Measurements from ENCODE around the gene PFDN1. TPM values are rescaled to one million over a fixed set of nuclear protein-coding genes. Genes with fewer than 3 reads are reported as not detected.

The PFDN1 gene
- total RNA-seq, 1 experiment from 2014 or later, result 48.9 TPM

- no peaks in the 10 kb centered on the region for H3K9me3 ChIP-seq (ENCODE audit: control insufficient read depth in 1 of 2, insufficient read depth in 1 of 2, low read depth in 1 of 2, low read length in 2 of 2)
- intact Hi-C loops (cut with micrococcal nuclease), result no loop called here
- no peaks in the 10 kb centered on the region for H3K27me3 ChIP-seq (ENCODE audit: insufficient read depth, low read length)
- RAD21 ChIA-PET (ENCODE audit: low non-redundant PET in 1 of 2, low total read pairs in 2 of 2, uncharacterized antibody in 2 of 2, unreplicated experiment in 2 of 2), result no interaction called here
- no peak overlapping the region for H3K27ac ChIP-seq (ENCODE audit: low read depth, low read length)
- no peak overlapping the region for H3K4me3 ChIP-seq (replicated peaks in 1 of 2; ENCODE audit: low read depth in 1 of 2, low read length in 2 of 2)
- no peak overlapping the region for H3K9ac ChIP-seq (ENCODE audit: low read length)
- no peaks in the 10 kb centered on the region; the same call in 1 of the 2 replicates for H3K79me2 ChIP-seq (ENCODE audit: insufficient read depth, low read length)
- H3K9me2 ChIP-seq (ENCODE audit: insufficient read depth), result no peaks in the 10 kb centered on the region
- no peaks in the 10 kb centered on the region for H3K36me3 ChIP-seq (ENCODE audit: control insufficient read depth in 1 of 2, insufficient read depth in 2 of 2, low read length in 2 of 2)
- no peak overlapping the region for H2AFZ ChIP-seq (ENCODE audit: low read depth, low read length, poor library complexity, severe bottlenecking)
- no TSS peak for BruUV-seq (replicated peaks)
- ATAC-seq (no peak), DNase-seq (ENCODE audit: low read depth, low spot score) (no peak)
- H3K4me1 ChIP-seq (ENCODE audit: control insufficient read depth in 1 of 2, insufficient read depth in 2 of 2, low read length in 2 of 2), result no peaks in the 10 kb centered on the region
- POLR2A ChIA-PET, result no interaction called here
- H3K4me2 ChIP-seq (ENCODE audit: low read length), result no peak overlapping the region
- H4K20me1 ChIP-seq (ENCODE audit: insufficient read depth), result no peaks in the 10 kb centered on the region
- TF ChIP-seq ATF3 (IDR thresholded peaks at IDR 0.05) (no peak), POLR2A (IDR thresholded peaks at IDR 0.05; ENCODE audit: borderline replicate concordance, extremely low read depth, insufficient read depth, insufficient read length) (no peak), ZFX (IDR thresholded peaks at IDR 0.05) (no peak), EGR1 (IDR thresholded peaks at IDR 0.05; ENCODE audit: low read depth) (no peak), CEBPB (IDR thresholded peaks at IDR 0.05; ENCODE audit: low read depth) (no peak), EZH2phosphoT487 (IDR thresholded peaks at IDR 0.05; ENCODE audit: borderline replicate concordance) (no peak), REST (IDR thresholded peaks at IDR 0.05; ENCODE audit: low read depth) (no peak), ZBTB33 (IDR thresholded peaks at IDR 0.05; ENCODE audit: extremely low read depth, insufficient replicate concordance, low read length) (no peak), JUND (IDR thresholded peaks at IDR 0.05) (no peak), RAD21 (IDR thresholded peaks at IDR 0.05; ENCODE audit: low read depth) (no peak), MAX (IDR thresholded peaks at IDR 0.05) (no peak), ZNF274 (IDR thresholded peaks at IDR 0.05; ENCODE audit: low read depth, low read length) (no peak), POLR2AphosphoS5 (IDR thresholded peaks at IDR 0.05; ENCODE audit: low read depth, low read length) (no peak)
- CTCF ChIA-PET, result no interaction called here
These were observed 68.4 kb downstream of the PFDN1 start for GRCh38 chr5:140234377-140234989.
